DND-41 (cell line): ENCODE data around the gene IQCH.

Experiments
- EZH2 ChIP-seq: IDR thresholded peaks from 3 replicates; pipeline ENCODE4 v1.6.1; 2012; ENCODE audit warnings: borderline replicate concordance, low read depth, mild to moderate bottlenecking, moderate library complexity, low read length, inconsistent platforms; ENCODE audit not compliant: severe bottlenecking
- TF ChIP-seq, protein P1 (sequence below): IDR thresholded peaks from 2 replicates; pipeline ENCODE4 v1.5.1; 2012; ENCODE audit warnings: borderline replicate concordance, low read length, moderate library complexity, mild to moderate bottlenecking; ENCODE audit not compliant: poor library complexity, severe bottlenecking; ENCODE audit errors: extremely low read depth

GRCh38 chr15:67465196-67465952, 210.8 kb downstream of the IQCH start:
- TF ChIP-seq, protein P1, sequence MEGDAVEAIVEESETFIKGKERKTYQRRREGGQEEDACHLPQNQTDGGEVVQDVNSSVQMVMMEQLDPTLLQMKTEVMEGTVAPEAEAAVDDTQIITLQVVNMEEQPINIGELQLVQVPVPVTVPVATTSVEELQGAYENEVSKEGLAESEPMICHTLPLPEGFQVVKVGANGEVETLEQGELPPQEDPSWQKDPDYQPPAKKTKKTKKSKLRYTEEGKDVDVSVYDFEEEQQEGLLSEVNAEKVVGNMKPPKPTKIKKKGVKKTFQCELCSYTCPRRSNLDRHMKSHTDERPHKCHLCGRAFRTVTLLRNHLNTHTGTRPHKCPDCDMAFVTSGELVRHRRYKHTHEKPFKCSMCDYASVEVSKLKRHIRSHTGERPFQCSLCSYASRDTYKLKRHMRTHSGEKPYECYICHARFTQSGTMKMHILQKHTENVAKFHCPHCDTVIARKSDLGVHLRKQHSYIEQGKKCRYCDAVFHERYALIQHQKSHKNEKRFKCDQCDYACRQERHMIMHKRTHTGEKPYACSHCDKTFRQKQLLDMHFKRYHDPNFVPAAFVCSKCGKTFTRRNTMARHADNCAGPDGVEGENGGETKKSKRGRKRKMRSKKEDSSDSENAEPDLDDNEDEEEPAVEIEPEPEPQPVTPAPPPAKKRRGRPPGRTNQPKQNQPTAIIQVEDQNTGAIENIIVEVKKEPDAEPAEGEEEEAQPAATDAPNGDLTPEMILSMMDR = no peak
- no peak for TF ChIP-seq EZH2
